HepG2 (cell line): ENCODE measurements around the gene MBLAC1. TPM values are rescaled to one million over a fixed set of nuclear protein-coding genes. Genes with fewer than 3 reads are reported as not detected.

ENCODE experiments used
- DBP ChIP-seq: sonication (generic); formaldehyde crosslinking; IDR thresholded peaks from 2 replicates; pipeline ENCODE4 v1.4.0; 2020; ENCODE audit warnings: missing genetic modification reagents; ENCODE audit errors: not compliant biosample characterization
- ERF ChIP-seq: IDR thresholded peaks from 2 replicates; pipeline ENCODE4 v1.6.1; 2018; ENCODE audit warnings: missing biosample characterization, missing genetic modification reagents
- HDAC2 ChIP-seq: sonication (generic); formaldehyde crosslinking; IDR thresholded peaks from 2 replicates; pipeline ENCODE4 v1.4.0; 2020; ENCODE audit warnings: missing genetic modification reagents
- HNRNPK ChIP-seq: fragments of 200-400 bp; formaldehyde crosslinking; IDR thresholded peaks from 2 replicates; pipeline ENCODE4 v1.6.1; 2018; ENCODE audit warnings: low read length, low read depth, moderate library complexity, mild to moderate bottlenecking; ENCODE audit not compliant: poor library complexity, severe bottlenecking
- KLF13 ChIP-seq: sonication (generic); formaldehyde crosslinking; IDR thresholded peaks from 2 replicates; pipeline ENCODE4 v1.4.0; 2020; ENCODE audit warnings: mild to moderate bottlenecking, missing genetic modification reagents
- LCORL ChIP-seq, 2 experiments: fragments of 450-650 bp in 1 of 2; sonication (generic) in 1 of 2; formaldehyde crosslinking in 1 of 2; IDR thresholded peaks; 2 replicates each; pipeline versions ENCODE4 v1.5.0 to v1.6.1; 2017 to 2020; ENCODE audit warnings: antibody characterized with exemption in 1 of 2, missing genetic modification reagents in 1 of 2
- NR2C2 ChIP-seq: sonication (generic); formaldehyde crosslinking; IDR thresholded peaks from 2 replicates; pipeline ENCODE4 v1.4.0; 2020; ENCODE audit warnings: missing genetic modification reagents, mild to moderate bottlenecking, moderate library complexity, borderline replicate concordance
- PAF1 ChIP-seq: IDR thresholded peaks from 2 replicates; pipeline ENCODE4 v1.6.1; 2016; ENCODE audit warnings: missing genetic modification reagents, missing compliant biosample characterization
- PLRG1 ChIP-seq: fragments of 450-650 bp; conservative IDR thresholded peaks from 2 replicates; pipeline ENCODE4 v1.6.1; 2016
- POGZ ChIP-seq: sonication (generic); formaldehyde crosslinking; IDR thresholded peaks from 2 replicates; pipeline ENCODE4 v1.4.0; 2020; ENCODE audit warnings: mild to moderate bottlenecking, missing genetic modification reagents
- SIX1 ChIP-seq: sonication (generic); formaldehyde crosslinking; IDR thresholded peaks from 2 replicates; pipeline ENCODE4 v1.4.0; 2020; ENCODE audit warnings: missing genetic modification reagents, borderline replicate concordance
- ZNF329 ChIP-seq: sonication (generic); formaldehyde crosslinking; IDR thresholded peaks from 2 replicates; pipeline ENCODE4 v1.9.0; 2021; ENCODE audit warnings: low read depth, mild to moderate bottlenecking, missing genetic modification reagents
- ZNF331 ChIP-seq: sonication (generic); formaldehyde crosslinking; IDR thresholded peaks from 2 replicates; pipeline ENCODE4 v1.4.0; 2020; ENCODE audit warnings: missing genetic modification reagents
- ZNF563 ChIP-seq: sonication (generic); formaldehyde crosslinking; IDR thresholded peaks from 2 replicates; pipeline ENCODE4 v1.8.0; 2022; ENCODE audit warnings: mild to moderate bottlenecking, moderate library complexity, missing genetic modification reagents
- ZNF567 ChIP-seq: sonication (generic); formaldehyde crosslinking; IDR thresholded peaks from 2 replicates; pipeline ENCODE4 v1.8.1; 2023; ENCODE audit warnings: mild to moderate bottlenecking, missing genetic modification reagents, borderline replicate concordance
- ZNF580 ChIP-seq: IDR thresholded peaks from 2 replicates; pipeline ENCODE4 v1.6.1; 2016; ENCODE audit warnings: low read depth, borderline replicate concordance
- ZNF746 ChIP-seq: sonication (generic); formaldehyde crosslinking; IDR thresholded peaks from 2 replicates; pipeline ENCODE4 v1.8.0; 2022; ENCODE audit warnings: mild to moderate bottlenecking, missing genetic modification reagents
- polyA plus RNA-seq, 8 experiments: library from polyadenylated mRNA; depleted of rRNA in 3 of 8; stranded (reverse) in 7 of 8; unstranded in 1 of 8; fragments of >200 nt; fragmentation: Illumina TruSeq in 4 of 8; extraction: Trizol in 4 of 8; gene quantifications; 2 replicates each; pipeline versions ENCODE4 v1.2.1 to v1.2.3, GENCODE V29; 2011 to 2016; ENCODE audit warnings: low read depth in 4 of 8, missing spikeins in 1 of 8, mixed read lengths in 1 of 8; ENCODE audit not compliant: insufficient read depth in 1 of 8
- total RNA-seq, 5 experiments: library from RNA; depleted of rRNA; stranded (reverse); fragments of >200 nt; fragmentation: Illumina TruSeq; extraction: Trizol; gene quantifications; 2 replicates each; pipeline ENCODE4 v1.2.3, GENCODE V29; 2016; ENCODE audit warnings: low read depth in 1 of 5
- TF ChIP-seq, protein P1 (sequence below): sonication (generic); formaldehyde crosslinking; IDR thresholded peaks from 2 replicates; pipeline ENCODE4 v1.4.0; 2020; ENCODE audit warnings: low read depth, missing genetic modification reagents
- TF ChIP-seq, protein P2 (sequence below): sonication (generic); formaldehyde crosslinking; IDR thresholded peaks from 2 replicates; pipeline ENCODE4 v1.5.0; 2020; ENCODE audit warnings: mild to moderate bottlenecking, missing genetic modification reagents, borderline replicate concordance
- TF ChIP-seq, protein P3 (sequence below): sonication (generic); formaldehyde crosslinking; IDR thresholded peaks from 2 replicates; pipeline ENCODE4 v1.4.0; 2020; ENCODE audit warnings: mild to moderate bottlenecking, missing genetic modification reagents

MBLAC1 gene
- total and polyA plus RNA-seq, 2 of the 13 experiments (the other 11 are each of a cell fraction or from before 2014, with no cell fraction given) = 0.79 to 2.1 TPM

DNA sequence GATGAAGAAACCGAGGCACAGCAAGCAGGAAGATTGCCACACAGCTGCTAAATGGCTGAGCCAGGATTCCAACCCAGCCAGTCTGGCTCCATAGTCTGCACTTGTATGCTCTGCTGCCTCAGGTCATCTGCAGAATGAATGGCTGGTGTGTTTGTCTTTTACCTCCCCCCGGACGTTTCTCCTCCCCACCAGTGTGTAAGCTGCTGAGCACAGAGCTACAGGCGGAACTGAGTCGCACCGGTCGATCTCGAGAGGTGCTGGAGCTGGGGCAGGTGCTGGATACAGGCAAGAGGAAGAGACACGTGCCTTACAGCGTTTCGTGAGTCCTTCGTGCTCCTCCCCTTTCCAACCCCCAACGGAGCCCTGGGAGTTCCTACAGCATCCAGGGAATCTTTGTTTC, 4.7 kb upstream of the MBLAC1 start (continued):
- TF ChIP-seq, protein P1, sequence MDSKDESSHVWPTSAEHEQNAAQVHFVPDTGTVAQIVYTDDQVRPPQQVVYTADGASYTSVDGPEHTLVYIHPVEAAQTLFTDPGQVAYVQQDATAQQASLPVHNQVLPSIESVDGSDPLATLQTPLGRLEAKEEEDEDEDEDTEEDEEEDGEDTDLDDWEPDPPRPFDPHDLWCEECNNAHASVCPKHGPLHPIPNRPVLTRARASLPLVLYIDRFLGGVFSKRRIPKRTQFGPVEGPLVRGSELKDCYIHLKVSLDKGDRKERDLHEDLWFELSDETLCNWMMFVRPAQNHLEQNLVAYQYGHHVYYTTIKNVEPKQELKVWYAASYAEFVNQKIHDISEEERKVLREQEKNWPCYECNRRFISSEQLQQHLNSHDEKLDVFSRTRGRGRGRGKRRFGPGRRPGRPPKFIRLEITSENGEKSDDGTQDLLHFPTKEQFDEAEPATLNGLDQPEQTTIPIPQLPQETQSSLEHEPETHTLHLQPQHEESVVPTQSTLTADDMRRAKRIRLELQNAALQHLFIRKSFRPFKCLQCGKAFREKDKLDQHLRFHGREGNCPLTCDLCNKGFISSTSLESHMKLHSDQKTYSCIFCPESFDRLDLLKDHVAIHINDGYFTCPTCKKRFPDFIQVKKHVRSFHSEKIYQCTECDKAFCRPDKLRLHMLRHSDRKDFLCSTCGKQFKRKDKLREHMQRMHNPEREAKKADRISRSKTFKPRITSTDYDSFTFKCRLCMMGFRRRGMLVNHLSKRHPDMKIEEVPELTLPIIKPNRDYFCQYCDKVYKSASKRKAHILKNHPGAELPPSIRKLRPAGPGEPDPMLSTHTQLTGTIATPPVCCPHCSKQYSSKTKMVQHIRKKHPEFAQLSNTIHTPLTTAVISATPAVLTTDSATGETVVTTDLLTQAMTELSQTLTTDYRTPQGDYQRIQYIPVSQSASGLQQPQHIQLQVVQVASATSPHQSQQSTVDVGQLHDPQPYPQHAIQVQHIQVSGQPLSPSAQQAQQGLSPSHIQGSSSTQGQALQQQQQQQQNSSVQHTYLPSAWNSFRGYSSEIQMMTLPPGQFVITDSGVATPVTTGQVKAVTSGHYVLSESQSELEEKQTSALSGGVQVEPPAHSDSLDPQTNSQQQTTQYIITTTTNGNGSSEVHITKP (CRISPR knock-in tag) = 0 out of 2 replicates have a peak, but pooled peaks have one; percentile 58
- TF ChIP-seq ZNF563 (CRISPR knock-in tag) (no peak), ZNF580 (CRISPR knock-in tag) (peak; percentile 57), ZNF746 (CRISPR knock-in tag) (no peak), ZNF329 (no peak), SIX1 (CRISPR knock-in tag) (no peak), PLRG1 (no peak), LCORL (IDR thresholded peaks at IDR 0.05) (no peak), LCORL (CRISPR knock-in tag; IDR thresholded peaks at IDR 0.05) (no peak), NR2C2 (CRISPR knock-in tag) (no peak), PAF1 (CRISPR knock-in tag) (no peak), ZNF567 (no peak), HDAC2 (CRISPR knock-in tag) (peak; percentile 62; the same call in 1 of the 2 replicates), KLF13 (CRISPR knock-in tag) (no peak), HNRNPK (no peak), ERF (no peak; the same call in 1 of the 2 replicates), ZNF331 (CRISPR knock-in tag) (peak; percentile 33; the same call in 1 of the 2 replicates), DBP (CRISPR knock-in tag) (no peak), POGZ (CRISPR knock-in tag) (no peak)
- TF ChIP-seq, protein P2, sequence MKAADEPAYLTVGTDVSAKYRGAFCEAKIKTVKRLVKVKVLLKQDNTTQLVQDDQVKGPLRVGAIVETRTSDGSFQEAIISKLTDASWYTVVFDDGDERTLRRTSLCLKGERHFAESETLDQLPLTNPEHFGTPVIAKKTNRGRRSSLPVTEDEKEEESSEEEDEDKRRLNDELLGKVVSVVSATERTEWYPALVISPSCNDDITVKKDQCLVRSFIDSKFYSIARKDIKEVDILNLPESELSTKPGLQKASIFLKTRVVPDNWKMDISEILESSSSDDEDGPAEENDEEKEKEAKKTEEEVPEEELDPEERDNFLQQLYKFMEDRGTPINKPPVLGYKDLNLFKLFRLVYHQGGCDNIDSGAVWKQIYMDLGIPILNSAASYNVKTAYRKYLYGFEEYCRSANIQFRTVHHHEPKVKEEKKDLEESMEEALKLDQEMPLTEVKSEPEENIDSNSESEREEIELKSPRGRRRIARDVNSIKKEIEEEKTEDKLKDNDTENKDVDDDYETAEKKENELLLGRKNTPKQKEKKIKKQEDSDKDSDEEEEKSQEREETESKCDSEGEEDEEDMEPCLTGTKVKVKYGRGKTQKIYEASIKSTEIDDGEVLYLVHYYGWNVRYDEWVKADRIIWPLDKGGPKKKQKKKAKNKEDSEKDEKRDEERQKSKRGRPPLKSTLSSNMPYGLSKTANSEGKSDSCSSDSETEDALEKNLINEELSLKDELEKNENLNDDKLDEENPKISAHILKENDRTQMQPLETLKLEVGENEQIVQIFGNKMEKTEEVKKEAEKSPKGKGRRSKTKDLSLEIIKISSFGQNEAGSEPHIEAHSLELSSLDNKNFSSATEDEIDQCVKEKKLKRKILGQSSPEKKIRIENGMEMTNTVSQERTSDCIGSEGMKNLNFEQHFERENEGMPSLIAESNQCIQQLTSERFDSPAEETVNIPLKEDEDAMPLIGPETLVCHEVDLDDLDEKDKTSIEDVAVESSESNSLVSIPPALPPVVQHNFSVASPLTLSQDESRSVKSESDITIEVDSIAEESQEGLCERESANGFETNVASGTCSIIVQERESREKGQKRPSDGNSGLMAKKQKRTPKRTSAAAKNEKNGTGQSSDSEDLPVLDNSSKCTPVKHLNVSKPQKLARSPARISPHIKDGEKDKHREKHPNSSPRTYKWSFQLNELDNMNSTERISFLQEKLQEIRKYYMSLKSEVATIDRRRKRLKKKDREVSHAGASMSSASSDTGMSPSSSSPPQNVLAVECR (CRISPR knock-in tag) = peak; percentile 41; the same call in 1 of the 2 replicates
- TF ChIP-seq, protein P3, sequence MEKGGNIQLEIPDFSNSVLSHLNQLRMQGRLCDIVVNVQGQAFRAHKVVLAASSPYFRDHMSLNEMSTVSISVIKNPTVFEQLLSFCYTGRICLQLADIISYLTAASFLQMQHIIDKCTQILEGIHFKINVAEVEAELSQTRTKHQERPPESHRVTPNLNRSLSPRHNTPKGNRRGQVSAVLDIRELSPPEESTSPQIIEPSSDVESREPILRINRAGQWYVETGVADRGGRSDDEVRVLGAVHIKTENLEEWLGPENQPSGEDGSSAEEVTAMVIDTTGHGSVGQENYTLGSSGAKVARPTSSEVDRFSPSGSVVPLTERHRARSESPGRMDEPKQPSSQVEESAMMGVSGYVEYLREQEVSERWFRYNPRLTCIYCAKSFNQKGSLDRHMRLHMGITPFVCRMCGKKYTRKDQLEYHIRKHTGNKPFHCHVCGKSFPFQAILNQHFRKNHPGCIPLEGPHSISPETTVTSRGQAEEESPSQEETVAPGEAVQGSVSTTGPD (CRISPR knock-in tag) = no peak
